ENCODE measurements around the gene LANCL2. TPM values are rescaled to one million over a fixed set of nuclear protein-coding genes. Genes with fewer than 3 reads are reported as not detected.

LANCL2 gene
- total RNA-seq, 1 donor from 2014 or later, result 5.7 TPM

- Histone ChIP-seq H3K4me1 (no peaks in the 10 kb centered on the region), H3K27ac (no peak overlapping the region), H3K4me3 (no peak overlapping the region), H3K27me3 (ENCODE audit: low read depth) (no peaks in the 10 kb centered on the region), H3K9me3 (peaks cover 16% of the 10 kb centered on the region), H3K36me3 (no peaks in the 10 kb centered on the region)
- no peak for ATAC-seq
- intact Hi-C loops (cut with DNase I), result no loop called here
- DNase-seq, result no peak
- no peak for TF ChIP-seq CTCF (IDR thresholded peaks at IDR 0.05)
Measured at GRCh38 chr7:55458351-55458750, 93.2 kb downstream of the LANCL2 start.

DNA sequence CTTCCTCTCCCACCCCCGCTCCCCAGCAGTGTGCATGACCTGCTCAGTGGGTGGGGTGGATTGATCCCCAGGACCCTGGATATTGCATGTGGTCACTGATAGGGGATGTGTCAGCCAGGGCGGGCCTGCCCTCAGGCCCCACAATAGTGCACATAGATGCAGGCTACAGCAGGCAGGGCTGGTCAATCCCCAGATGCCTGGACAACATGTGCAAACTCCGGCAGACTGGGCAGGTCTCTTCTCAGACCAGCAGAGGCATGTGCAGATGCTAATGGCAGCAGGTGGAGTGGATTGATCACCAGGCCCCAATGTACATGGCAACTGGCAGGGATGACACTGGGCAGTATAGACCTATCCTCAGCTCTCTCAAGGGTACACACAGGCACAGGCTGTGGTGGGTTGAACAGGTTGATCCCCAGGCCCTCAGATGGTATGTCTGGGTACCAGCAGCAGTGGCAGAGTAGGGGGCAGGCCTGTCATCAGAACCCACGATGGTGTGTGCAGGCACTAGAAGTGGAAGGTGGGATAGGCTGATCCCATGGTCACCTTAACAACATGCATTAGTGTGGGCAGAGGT, 98.6 kb downstream of the LANCL2 start:
- no peak for TF ChIP-seq CTCF (IDR thresholded peaks at IDR 0.05)
- no peak overlapping the region for H3K27ac ChIP-seq
- no peaks in the 10 kb centered on the region for H3K4me1 ChIP-seq

DNA sequence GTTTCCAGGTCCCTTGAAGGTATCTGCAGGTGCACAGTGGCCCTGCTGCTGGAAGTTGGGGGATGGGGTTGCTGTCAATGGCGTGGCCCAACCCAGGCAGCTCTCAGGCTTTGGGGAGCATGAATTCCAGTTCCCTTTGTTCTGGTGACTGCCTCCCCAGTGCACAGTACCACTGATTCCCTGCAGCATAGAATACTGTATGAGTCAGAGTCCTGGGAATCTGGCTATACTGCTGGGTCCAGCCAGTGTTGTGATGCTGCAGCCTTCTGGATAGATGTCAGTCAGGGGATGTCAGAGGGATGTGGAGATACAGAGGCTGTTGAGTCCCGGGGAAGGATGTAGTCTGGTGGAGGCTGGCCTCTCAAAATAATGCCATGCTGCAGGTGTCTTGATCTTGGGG, 99.3 kb downstream of the LANCL2 start:
- Histone ChIP-seq H3K36me3 (peaks cover 17% of the 10 kb centered on the region), H3K27me3 (ENCODE audit: low read depth) (no peaks in the 10 kb centered on the region), H3K4me1 (no peaks in the 10 kb centered on the region), H3K27ac (no peak overlapping the region), H3K4me3 (no peak overlapping the region), H3K9me3 (peaks cover 6% of the 10 kb centered on the region)
- TF ChIP-seq CTCF (IDR thresholded peaks at IDR 0.05), result no peak
- intact Hi-C loops (cut with DNase I), result no loop called here
- DNase-seq, result no peak
- no peak for ATAC-seq

More for the DNA sequence above, 98.6 kb downstream of the LANCL2 start:
- no peak for ATAC-seq
- Histone ChIP-seq H3K27me3 (ENCODE audit: low read depth) (no peaks in the 10 kb centered on the region), H3K4me3 (no peak overlapping the region), H3K36me3 (peaks cover 17% of the 10 kb centered on the region), H3K9me3 (peaks cover 6% of the 10 kb centered on the region)
- intact Hi-C loops (cut with DNase I), result no loop called here
- no peak for DNase-seq

DNA sequence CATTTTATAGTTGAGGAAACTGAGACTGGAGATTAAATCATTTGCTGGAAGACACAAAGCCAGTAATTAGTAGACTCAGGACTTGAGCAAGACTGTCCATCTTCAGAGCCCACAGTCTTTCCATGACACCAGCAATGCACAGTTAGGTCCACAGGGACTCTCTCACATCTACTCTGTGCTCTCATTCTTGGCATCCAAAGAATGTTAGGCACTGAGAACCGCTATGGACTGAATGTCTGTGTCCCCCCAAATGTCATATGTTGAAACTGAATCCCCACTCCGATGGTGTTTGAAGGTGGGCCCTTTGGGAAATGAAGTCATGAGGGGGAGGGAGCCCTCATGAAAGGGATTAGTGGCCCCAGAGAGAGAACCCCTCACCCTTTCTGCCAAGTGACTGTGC, 100.6 kb downstream of the LANCL2 start:
- H3K27me3 ChIP-seq (ENCODE audit: low read depth), result no peaks in the 10 kb centered on the region
- TF ChIP-seq CTCF (IDR thresholded peaks at IDR 0.05), result no peak
- H3K27ac ChIP-seq, result no peak overlapping the region
- peaks cover 6% of the 10 kb centered on the region for H3K9me3 ChIP-seq
- no peak for ATAC-seq
- DNase-seq, result no peak
- no peaks in the 10 kb centered on the region for H3K4me1 ChIP-seq
- H3K4me3 ChIP-seq, result no peak overlapping the region
- peaks cover 17% of the 10 kb centered on the region for H3K36me3 ChIP-seq
- intact Hi-C loops (cut with DNase I), result no loop called here

GRCh38 chr7:55467047-55467593, 102.0 kb downstream of the LANCL2 start:
- Histone ChIP-seq H3K36me3 (peaks cover 17% of the 10 kb centered on the region), H3K27me3 (ENCODE audit: low read depth) (no peaks in the 10 kb centered on the region), H3K9me3 (no peaks in the 10 kb centered on the region), H3K4me3 (no peak overlapping the region), H3K4me1 (no peaks in the 10 kb centered on the region), H3K27ac (no peak overlapping the region)
- intact Hi-C loops (cut with DNase I), result no loop called here
- DNase-seq (no peak), ATAC-seq (no peak)
- TF ChIP-seq CTCF (IDR thresholded peaks at IDR 0.05), result no peak

All from lower lobe of right lung (tissue), 2 donors.